CD1c-positive myeloid dendritic cell (primary cell): ENCODE results near the gene FAM237B.
"Not testable (repeated sequence)": the region's sequence is repeated elsewhere in the genome, so short reads cannot be mapped to it uniquely, and the experiment has no call there.

Experiments
- DNase-seq: peaks from one replicate; pipeline ENCODE4 v3.0.0-alpha.2; 2016; ENCODE audit errors: extremely low spot score

FAM237B gene

DNA sequence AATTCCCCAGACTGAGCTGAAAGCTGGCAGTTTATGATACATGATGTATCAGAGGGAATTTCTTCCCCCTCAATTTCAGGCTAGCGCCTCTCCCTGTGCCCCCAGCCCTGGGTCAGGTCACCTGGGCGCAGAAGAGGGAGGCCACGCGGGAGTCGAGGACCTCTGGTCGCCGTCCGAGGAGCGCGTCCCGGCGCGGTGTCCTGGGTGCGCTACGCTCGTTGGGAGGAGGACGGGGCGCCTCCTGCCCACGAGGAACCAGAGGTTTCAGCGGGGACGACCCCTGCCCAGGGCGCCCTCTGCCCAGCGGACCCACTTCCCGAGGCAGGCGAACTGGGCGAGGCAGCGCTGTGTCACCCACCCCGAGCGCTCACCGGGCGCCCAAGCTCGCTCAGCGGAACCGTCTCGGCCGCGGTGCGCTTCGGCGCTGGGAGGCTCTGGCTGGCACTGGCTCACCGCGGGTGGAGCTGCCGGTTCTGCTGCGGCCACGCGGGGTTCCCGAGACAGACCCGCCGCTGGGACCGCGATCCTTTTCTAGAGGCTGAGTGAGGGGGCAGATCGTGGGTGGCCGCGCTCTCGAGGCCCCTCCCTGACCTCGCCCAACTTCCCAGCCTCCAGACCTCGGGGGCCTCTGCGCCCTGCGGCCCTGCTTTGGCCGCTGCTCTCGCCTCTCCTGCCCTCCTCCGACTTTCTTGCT is at the start of gene FAM237B:
Gene FAM237B, minus strand, starts transcription at position 504 of the 694 bp plus-strand sequence. CDS start 1,556 bp downstream, outside the sequence.
- DNase-seq = no peak

DNA sequence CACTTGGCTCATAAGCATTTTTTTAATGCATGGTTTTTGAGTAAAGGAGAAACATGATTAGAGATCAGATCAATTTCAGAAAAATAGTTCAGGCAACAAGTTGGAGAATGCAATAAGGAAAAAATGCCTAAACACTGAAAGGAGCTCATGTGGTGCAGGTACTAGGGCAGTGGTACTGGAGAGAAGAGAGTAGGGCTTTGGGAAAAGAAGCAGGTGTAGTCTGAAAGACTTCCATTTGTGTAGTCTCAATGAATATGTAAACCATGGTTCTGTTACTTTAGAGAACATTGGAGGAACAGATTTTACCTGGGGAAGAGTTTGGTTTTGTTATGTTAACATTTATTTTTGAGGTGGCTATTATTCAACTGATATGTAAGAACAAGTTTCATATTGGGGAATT is 30.9 kb upstream of the FAM237B start:
- no peak for DNase-seq

- DNase-seq = not testable (repeated sequence)
Measured at GRCh38 chr7:90350032-90350431, 28.9 kb upstream of the FAM237B start.

GRCh38 chr7:90349305-90349704 is 28.2 kb upstream of the FAM237B start:
- no peak for DNase-seq

- peak; percentile 9 for DNase-seq
Measured at GRCh38 chr7:90347759-90348158, 26.7 kb upstream of the FAM237B start.

DNA sequence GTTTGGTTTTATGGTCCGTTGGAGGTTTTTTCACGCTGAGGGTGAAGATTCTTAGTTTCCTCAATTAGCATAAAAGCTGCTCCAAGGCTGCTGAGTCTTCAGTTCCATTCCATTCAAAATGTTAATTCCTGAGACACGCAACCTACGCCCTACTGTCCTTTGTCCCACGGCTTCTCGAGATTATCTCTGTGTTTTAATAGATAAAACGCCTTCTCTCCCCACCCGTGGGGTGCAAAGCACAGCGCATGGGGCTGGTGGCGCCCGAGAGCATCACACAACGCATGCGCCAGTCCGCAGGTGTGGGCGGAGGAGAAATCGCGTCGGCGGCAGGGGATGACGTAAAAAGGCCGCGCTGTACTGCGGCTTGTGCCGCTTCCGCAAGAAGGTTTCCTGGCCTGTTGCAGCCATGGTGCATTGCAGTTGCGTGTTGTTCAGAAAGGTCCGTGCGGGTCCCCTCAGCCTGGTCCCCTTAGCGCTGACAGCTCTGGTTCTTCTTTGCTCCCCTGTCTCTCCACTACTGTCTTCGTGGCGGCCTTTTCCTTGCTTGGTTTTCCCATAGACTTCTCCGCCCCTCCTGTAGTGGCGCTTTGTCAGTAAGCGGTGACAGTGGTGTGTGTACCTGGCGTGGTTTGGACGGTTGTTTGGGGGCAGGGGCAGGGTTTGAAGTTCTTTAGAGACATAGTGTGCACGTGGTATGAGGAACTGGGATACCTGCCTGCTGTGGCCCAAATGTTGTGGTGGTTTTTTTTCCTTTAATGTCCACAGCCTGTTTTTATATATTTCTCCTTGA is 25.4 kb upstream of the FAM237B start, which contains the start of gene GTPBP10:
Gene GTPBP10, plus strand, starts transcription at position 381 of the 790 bp plus-strand sequence. Its CDS starts 26 bp downstream, at position 407.
- DNase-seq = peak; percentile 99

- peak; percentile 61 for DNase-seq
Measured at GRCh38 chr7:90345595-90346335, 24.7 kb upstream of the FAM237B start.

- no peak for DNase-seq
Measured at GRCh38 chr7:90345016-90345415, 23.9 kb upstream of the FAM237B start.

DNA sequence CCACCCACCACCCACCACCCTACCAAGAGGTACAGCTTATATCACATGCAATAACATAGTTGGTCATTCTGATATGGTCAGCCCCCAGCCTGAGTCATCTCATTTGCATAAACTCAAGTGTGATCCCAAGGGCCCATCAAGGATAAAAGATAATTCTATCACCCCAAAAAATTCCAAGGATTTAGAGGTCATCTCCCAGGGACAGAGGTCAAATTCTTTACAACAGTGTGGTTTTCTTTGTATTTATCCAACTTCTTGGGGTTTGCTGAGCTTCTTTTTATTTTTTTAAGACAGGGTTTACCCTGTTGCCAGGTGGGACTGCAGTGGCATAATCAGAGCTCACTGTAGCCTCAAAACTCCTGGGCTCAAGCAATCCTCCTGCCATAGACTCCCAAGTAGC is 16.0 kb upstream of the FAM237B start:
- no peak for DNase-seq

DNA sequence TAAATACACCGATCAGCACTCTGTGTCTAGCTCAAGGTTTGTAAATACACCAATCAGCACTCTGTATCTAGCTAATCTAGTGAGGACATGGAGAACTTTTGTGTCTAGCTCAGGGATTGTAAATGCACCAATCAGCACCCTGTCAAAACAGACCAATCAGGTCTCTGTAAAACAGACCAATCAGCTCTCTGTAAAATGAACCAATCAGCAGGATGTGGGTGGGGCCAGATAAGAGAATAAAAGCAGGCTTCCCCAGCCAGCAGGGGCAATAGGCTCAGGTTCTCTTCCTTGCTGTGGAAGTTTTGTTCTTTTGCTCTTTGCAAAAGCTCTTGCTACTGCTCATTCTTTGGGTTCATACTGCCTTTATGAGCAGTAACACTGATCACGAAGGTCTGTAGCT is 13.8 kb upstream of the FAM237B start:
- DNase-seq = not testable (repeated sequence)

DNA sequence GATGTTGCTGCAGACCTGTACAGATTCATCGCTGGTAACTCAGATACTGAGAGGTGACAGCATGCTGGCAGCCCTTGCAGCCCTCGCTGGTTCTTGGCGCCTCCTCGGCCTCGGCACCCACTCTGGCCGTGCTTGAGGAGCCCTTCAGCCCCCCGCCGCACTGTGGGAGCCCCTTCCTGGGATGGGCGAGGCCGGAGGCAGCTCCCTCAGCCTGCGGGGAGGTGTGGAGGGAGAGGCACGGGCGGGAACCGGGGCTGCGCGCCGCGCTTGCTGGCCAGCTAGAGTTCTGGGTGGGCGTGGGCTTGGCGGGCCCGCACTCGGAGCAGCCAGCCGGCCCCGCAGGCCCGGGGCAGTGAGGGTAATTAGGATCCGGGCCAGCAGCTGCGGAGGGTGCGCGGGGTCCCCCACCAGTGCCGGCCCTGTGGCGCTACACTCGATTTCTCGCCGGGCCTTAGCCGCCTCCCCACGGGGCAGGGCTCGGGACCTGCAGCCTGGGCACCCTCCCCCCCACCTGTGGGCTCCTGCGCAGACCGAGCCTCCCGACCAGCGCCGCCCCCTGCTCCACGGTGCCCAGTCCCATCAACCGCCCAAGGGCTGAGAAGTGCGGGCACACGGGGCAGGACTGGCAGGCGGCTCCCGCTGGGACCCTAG is 13.2 kb upstream of the FAM237B start:
- DNase-seq = no peak

- DNase-seq = no peak
Measured at GRCh38 chr7:90326500-90326899, 5.4 kb upstream of the FAM237B start.

- no peak for DNase-seq
Measured at GRCh38 chr7:90322837-90323236, 1.7 kb upstream of the FAM237B start.

GRCh38 chr7:90320418-90320800 is 695 bp downstream of the FAM237B start:
- no peak for DNase-seq

- no peak for DNase-seq
Measured at GRCh38 chr7:90320014-90320413, 1.1 kb downstream of the FAM237B start.

DNA sequence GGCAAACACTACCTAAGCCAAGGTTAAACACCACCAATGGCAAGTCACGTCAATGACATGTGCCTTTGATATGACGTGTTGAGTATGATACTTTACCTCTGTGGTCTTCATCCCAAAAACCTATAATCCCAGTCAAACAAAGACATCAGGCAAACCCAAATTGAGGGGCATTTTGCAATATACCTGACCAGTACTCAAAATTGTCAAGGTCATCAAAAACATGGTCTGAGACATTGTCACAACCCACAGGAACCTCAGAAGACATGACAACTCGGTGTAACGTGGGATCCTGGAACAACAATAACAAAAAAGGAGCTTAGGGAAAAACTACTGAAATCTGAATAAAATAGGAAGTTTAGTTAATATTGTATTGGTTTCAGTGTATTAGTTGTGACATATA is 7.2 kb downstream of the FAM237B start:
- no peak for DNase-seq

GRCh38 chr7:90312745-90313144 is 8.4 kb downstream of the FAM237B start:
- DNase-seq = no peak

DNA sequence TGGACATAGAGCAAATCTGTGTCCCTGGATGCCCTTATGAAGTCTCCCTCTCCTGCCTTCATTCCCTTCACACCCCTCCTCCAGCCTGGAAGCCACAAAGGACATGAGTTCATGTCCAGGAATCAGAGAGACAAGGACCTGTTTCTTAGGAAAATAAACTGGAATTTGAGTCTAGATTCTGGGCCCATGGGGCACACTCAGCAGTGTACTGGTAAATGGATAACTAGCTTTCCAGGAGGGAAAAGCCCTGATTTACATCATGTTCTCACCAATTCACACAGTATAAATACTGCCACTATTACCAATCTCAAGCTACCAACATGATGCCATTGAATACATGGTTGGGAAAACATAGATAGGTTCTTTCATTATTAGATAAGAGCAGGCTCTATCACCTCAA is 9.9 kb downstream of the FAM237B start:
- no peak for DNase-seq

- no peak for DNase-seq
Measured at GRCh38 chr7:90309872-90310271, 11.2 kb downstream of the FAM237B start.

- no peak for DNase-seq
Measured at GRCh38 chr7:90303241-90303640, 17.9 kb downstream of the FAM237B start.

DNA sequence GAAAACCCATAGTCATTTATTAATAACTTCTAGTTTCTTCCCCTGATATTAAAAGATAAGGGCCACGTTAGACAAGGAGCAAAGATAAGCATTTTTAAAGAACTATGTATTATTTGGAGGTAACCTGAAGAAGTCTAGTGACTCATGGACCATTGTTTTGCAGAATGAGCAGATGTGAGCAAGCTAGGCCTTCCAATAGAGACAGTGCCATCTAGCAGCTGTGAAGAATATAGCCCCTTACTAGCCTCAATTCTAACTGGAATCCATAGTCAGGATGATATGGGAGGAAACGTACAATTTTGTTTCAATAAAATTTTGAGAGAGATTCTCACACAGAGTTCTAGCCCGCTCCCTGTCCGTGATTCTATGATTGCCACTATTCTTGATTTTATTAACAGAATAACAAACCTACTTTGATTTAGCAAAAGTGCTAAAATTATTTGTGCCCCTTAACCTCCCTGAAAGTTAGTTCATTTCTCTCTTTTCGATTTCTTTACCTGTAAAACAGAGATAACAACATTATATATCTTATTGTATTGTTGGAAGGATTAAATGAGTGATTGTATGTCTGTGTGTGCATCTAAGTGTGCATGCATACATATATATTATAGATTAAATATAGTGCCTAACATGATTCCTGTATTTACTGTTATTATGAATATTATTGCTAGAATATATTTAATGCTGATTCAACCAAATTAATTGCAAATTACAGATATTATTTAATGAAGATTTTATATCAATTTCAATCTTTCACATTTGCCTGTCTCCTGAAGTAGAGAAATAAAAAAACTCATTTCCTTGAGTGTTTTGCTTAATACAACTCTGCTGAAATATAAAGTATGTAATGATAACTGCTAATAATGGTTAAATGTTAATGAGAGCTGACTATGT is 22.7 kb downstream of the FAM237B start:
- DNase-seq = peak; percentile 23
